RWPE2 (cell line): Measurements from ENCODE around the gene HOXB7.

Experiments used
- ATAC-seq: fragments of 200-7000 bp; cut with Tn5 transposase; 3 replicates; pipeline ENCODE4 v1.9.1; 2021; ENCODE audit warnings: low read depth
- DNase-seq: peaks from one replicate; pipeline ENCODE4 v3.0.0-alpha.2; 2020; ENCODE audit warnings: low spot score
- H3K27ac ChIP-seq: fragments of 450-650 bp; 2 replicates; pipeline ENCODE4 v1.5.1; 2017; ENCODE audit warnings: mild to moderate bottlenecking; ENCODE audit not compliant: poor library complexity, severe bottlenecking
- H3K27me3 ChIP-seq: fragments of 250-450 bp; sonication (Bioruptor Pico); 2 replicates; pipeline ENCODE4 v1.5.1; 2021; ENCODE audit warnings: mild to moderate bottlenecking, moderate library complexity; ENCODE audit not compliant: insufficient read depth, poor library complexity, severe bottlenecking
- H3K36me3 ChIP-seq: fragments of 250-450 bp; sonication (Bioruptor Pico); 2 replicates; pipeline ENCODE4 v1.5.1; 2020; ENCODE audit warnings: low read depth, mild to moderate bottlenecking, moderate library complexity
- H3K4me1 ChIP-seq: fragments of 250-450 bp; sonication (Bioruptor Pico); 2 replicates; pipeline ENCODE4 v1.5.1; 2021; ENCODE audit warnings: mild to moderate bottlenecking, moderate library complexity; ENCODE audit not compliant: insufficient read depth, poor library complexity, severe bottlenecking
- H3K4me3 ChIP-seq: fragments of 250-450 bp; sonication (Bioruptor Pico); 2 replicates; pipeline ENCODE4 v1.5.1; 2021; ENCODE audit warnings: mild to moderate bottlenecking, moderate library complexity; ENCODE audit not compliant: severe bottlenecking
- H3K9me3 ChIP-seq: fragments of 250-450 bp; sonication (Bioruptor Pico); 2 replicates; pipeline ENCODE4 v1.5.1; 2021; ENCODE audit warnings: mild to moderate bottlenecking, moderate library complexity; ENCODE audit not compliant: severe bottlenecking
- CTCF ChIP-seq: fragments of 450-650 bp; IDR thresholded peaks from one replicate; pipeline ENCODE4 v1.5.1; 2017; ENCODE audit warnings: mild to moderate bottlenecking, moderate library complexity; ENCODE audit not compliant: poor library complexity, severe bottlenecking

The HOXB7 gene

GRCh38 chr17:48568499-48569239 is 42.1 kb downstream of the HOXB7 start:
- H3K27me3 ChIP-seq, result no peaks in the 10 kb centered on the region
- TF ChIP-seq CTCF, result no peak
- DNase-seq (no peak), ATAC-seq (no peak)
- H3K4me1 ChIP-seq, result peaks cover 3% of the 10 kb centered on the region
- H3K4me3 ChIP-seq, result no peak overlapping the region
- H3K27ac ChIP-seq, result no peak overlapping the region
- H3K9me3 ChIP-seq, result no peaks in the 10 kb centered on the region
- no peaks in the 10 kb centered on the region for H3K36me3 ChIP-seq

- Histone ChIP-seq H3K27me3 (no peaks in the 10 kb centered on the region), H3K4me1 (no peaks in the 10 kb centered on the region), H3K36me3 (no peaks in the 10 kb centered on the region), H3K9me3 (no peaks in the 10 kb centered on the region), H3K4me3 (no peak overlapping the region), H3K27ac (no peak overlapping the region)
- DNase-seq (no peak), ATAC-seq (no peak)
- TF ChIP-seq CTCF, result no peak
These were observed 43.0 kb downstream of the HOXB7 start for GRCh38 chr17:48567646-48568354.

- no peak overlapping the region for H3K4me3 ChIP-seq
- DNase-seq, result no peak
- no peak overlapping the region for H3K27ac ChIP-seq
- H3K36me3 ChIP-seq, result peaks cover 2% of the 10 kb centered on the region; the same call in 1 of the 2 replicates
- no peaks in the 10 kb centered on the region for H3K4me1 ChIP-seq
- TF ChIP-seq CTCF, result no peak
- no peaks in the 10 kb centered on the region for H3K27me3 ChIP-seq
- ATAC-seq, result no peak
- no peaks in the 10 kb centered on the region for H3K9me3 ChIP-seq
These were observed 43.6 kb downstream of the HOXB7 start for GRCh38 chr17:48567209-48567608.

GRCh38 chr17:48566717-48567116 is 44.1 kb downstream of the HOXB7 start:
- no peak for DNase-seq
- Histone ChIP-seq H3K27me3 (no peaks in the 10 kb centered on the region), H3K27ac (no peak overlapping the region), H3K4me1 (no peaks in the 10 kb centered on the region), H3K36me3 (peaks cover 3% of the 10 kb centered on the region; the same call in 1 of the 2 replicates), H3K9me3 (no peaks in the 10 kb centered on the region), H3K4me3 (no peak overlapping the region)
- no peak for ATAC-seq
- TF ChIP-seq CTCF, result no peak
